ENCODE measurements around the gene YEATS4.

YEATS4 gene

GRCh38 chr12:69440016-69440415, 80.5 kb downstream of the YEATS4 start:
- DNase-seq, result no peak

Measured in activated CD8-positive, alpha-beta memory T cell treated with anti-CD3 and anti-CD28 coated beads, Interleukin-2, amount 50 U/mL, for 48 hours (primary cell).